Measurements from ENCODE around the gene TNPO1.

Gene TNPO1

GRCh38 chr5:72818866-72819534, 2.5 kb downstream of the TNPO1 start:
- peak; percentile 64 for DNase-seq

GRCh38 chr5:72821776-72822175, 5.3 kb downstream of the TNPO1 start:
- no peak for DNase-seq

- no peak for DNase-seq
Measured at GRCh38 chr5:72822944-72823343, 6.5 kb downstream of the TNPO1 start.

- no peak for DNase-seq
Measured at GRCh38 chr5:72829707-72830106, 13.2 kb downstream of the TNPO1 start.

GRCh38 chr5:72830362-72830761, 13.9 kb downstream of the TNPO1 start:
- DNase-seq = no peak

- no peak for DNase-seq
Measured at GRCh38 chr5:72831685-72832084, 15.2 kb downstream of the TNPO1 start.

- no peak for DNase-seq
Measured at GRCh38 chr5:72834924-72835323, 18.5 kb downstream of the TNPO1 start.

- no peak for DNase-seq
Measured at GRCh38 chr5:72835633-72836032, 19.2 kb downstream of the TNPO1 start.

GRCh38 chr5:72836810-72837209, 20.3 kb downstream of the TNPO1 start:
- no peak for DNase-seq

- DNase-seq = no peak
Measured at GRCh38 chr5:72837524-72838096, 21.1 kb downstream of the TNPO1 start.

GRCh38 chr5:72840041-72840440, 23.6 kb downstream of the TNPO1 start:
- DNase-seq = no peak

- no peak for DNase-seq
Measured at GRCh38 chr5:72841756-72842535, 25.5 kb downstream of the TNPO1 start.

- DNase-seq = no peak
Measured at GRCh38 chr5:72842816-72843215, 26.4 kb downstream of the TNPO1 start.

- no peak for DNase-seq
Measured at GRCh38 chr5:72844218-72844603, 27.8 kb downstream of the TNPO1 start.

GRCh38 chr5:72845889-72846288, 29.4 kb downstream of the TNPO1 start:
- DNase-seq = no peak

GRCh38 chr5:72846483-72846882, 30.0 kb downstream of the TNPO1 start:
- DNase-seq = no peak

- DNase-seq = no peak
Measured at GRCh38 chr5:72847439-72847838, 31.0 kb downstream of the TNPO1 start.

GRCh38 chr5:72847989-72848473, 31.6 kb downstream of the TNPO1 start:
- DNase-seq = peak; percentile 92

- peak; percentile 59 for DNase-seq
Measured at GRCh38 chr5:72848474-72849428, 32.3 kb downstream of the TNPO1 start.

- no peak for DNase-seq
Measured at GRCh38 chr5:72849546-72849945, 33.1 kb downstream of the TNPO1 start.

GRCh38 chr5:72850113-72850512, 33.7 kb downstream of the TNPO1 start:
- DNase-seq = no peak

- no peak for DNase-seq
Measured at GRCh38 chr5:72852356-72852755, 35.9 kb downstream of the TNPO1 start.

- no peak for DNase-seq
Measured at GRCh38 chr5:72854419-72854818, 38.0 kb downstream of the TNPO1 start.
